ENCODE results near the gene SORCS1.

The SORCS1 gene

GRCh38 chr10:107118866-107119265, 45.6 kb downstream of the SORCS1 start:
- Histone ChIP-seq H3K4me3 (ENCODE audit: low read length) (no peak overlapping the region), H3K36me3 (ENCODE audit: control insufficient read depth, insufficient read depth, low read length) (no peaks in the 10 kb centered on the region), H3K9me3 (ENCODE audit: control insufficient read depth, insufficient read depth, low read length) (no peaks in the 10 kb centered on the region), H3K4me1 (ENCODE audit: control insufficient read depth, insufficient read depth, low read length) (no peaks in the 10 kb centered on the region), H3K27me3 (ENCODE audit: control insufficient read depth, insufficient read depth, low read length) (no peaks in the 10 kb centered on the region), H3K27ac (ENCODE audit: low read length) (no peak overlapping the region)
- no peak for DNase-seq (ENCODE audit: low read depth, low spot score)

GRCh38 chr10:107104026-107104652, 60.4 kb downstream of the SORCS1 start:
- H3K36me3 ChIP-seq (ENCODE audit: control insufficient read depth, insufficient read depth, low read length): no peaks in the 10 kb centered on the region
- no peaks in the 10 kb centered on the region for H3K27me3 ChIP-seq (ENCODE audit: control insufficient read depth, insufficient read depth, low read length)
- WGBS (ENCODE audit: insufficient coverage, insufficient read length): no CpG with 5 or more reads among the region's 4 CpGs
- no peak for DNase-seq (ENCODE audit: low read depth, low spot score)
- no peaks in the 10 kb centered on the region; the same call in 1 of the 2 replicates for H3K4me1 ChIP-seq (ENCODE audit: control insufficient read depth, insufficient read depth, low read length)
- no peak overlapping the region for H3K4me3 ChIP-seq (ENCODE audit: low read length)
- no peak overlapping the region for H3K27ac ChIP-seq (ENCODE audit: low read length)
- no peaks in the 10 kb centered on the region for H3K9me3 ChIP-seq (ENCODE audit: control insufficient read depth, insufficient read depth, low read length)

GRCh38 chr10:107103174-107104025, 61.1 kb downstream of the SORCS1 start:
- no CpG with 5 or more reads among the region's 8 CpGs for WGBS (ENCODE audit: insufficient coverage, insufficient read length)
- Histone ChIP-seq H3K9me3 (ENCODE audit: control insufficient read depth, insufficient read depth, low read length) (no peaks in the 10 kb centered on the region), H3K27ac (ENCODE audit: low read length) (no peak overlapping the region), H3K36me3 (ENCODE audit: control insufficient read depth, insufficient read depth, low read length) (no peaks in the 10 kb centered on the region), H3K4me1 (ENCODE audit: control insufficient read depth, insufficient read depth, low read length) (no peaks in the 10 kb centered on the region; the same call in 1 of the 2 replicates), H3K4me3 (ENCODE audit: low read length) (no peak overlapping the region), H3K27me3 (ENCODE audit: control insufficient read depth, insufficient read depth, low read length) (no peaks in the 10 kb centered on the region)
- DNase-seq (ENCODE audit: low read depth, low spot score): no peak

- no peak overlapping the region for H3K27ac ChIP-seq (ENCODE audit: low read length)
- H3K27me3 ChIP-seq (ENCODE audit: control insufficient read depth, insufficient read depth, low read length): no peaks in the 10 kb centered on the region
- H3K4me1 ChIP-seq (ENCODE audit: control insufficient read depth, insufficient read depth, low read length): no peaks in the 10 kb centered on the region
- no peak overlapping the region for H3K4me3 ChIP-seq (ENCODE audit: low read length)
- no peaks in the 10 kb centered on the region for H3K36me3 ChIP-seq (ENCODE audit: control insufficient read depth, insufficient read depth, low read length)
- no CpG with 5 or more reads among the region's 2 CpGs for WGBS (ENCODE audit: insufficient coverage, insufficient read length)
- DNase-seq (ENCODE audit: low read depth, low spot score): no peak
- no peaks in the 10 kb centered on the region for H3K9me3 ChIP-seq (ENCODE audit: control insufficient read depth, insufficient read depth, low read length)
Observed at GRCh38 chr10:107098326-107098725, 66.2 kb downstream of the SORCS1 start.

- no CpG with 5 or more reads among the region's 6 CpGs for WGBS (ENCODE audit: insufficient coverage, insufficient read length)
Observed at GRCh38 chr10:107094824-107095522, 69.5 kb downstream of the SORCS1 start.

GRCh38 chr10:107092321-107092720, 72.2 kb downstream of the SORCS1 start:
- no peaks in the 10 kb centered on the region for H3K9me3 ChIP-seq (ENCODE audit: control insufficient read depth, insufficient read depth, low read length)
- no peaks in the 10 kb centered on the region for H3K36me3 ChIP-seq (ENCODE audit: control insufficient read depth, insufficient read depth, low read length)
- DNase-seq (ENCODE audit: low read depth, low spot score): no peak
- WGBS (ENCODE audit: insufficient coverage, insufficient read length): no CpG with 5 or more reads among the region's 1 CpG
- no peak overlapping the region for H3K4me3 ChIP-seq (ENCODE audit: low read length)
- H3K27me3 ChIP-seq (ENCODE audit: control insufficient read depth, insufficient read depth, low read length): no peaks in the 10 kb centered on the region
- H3K27ac ChIP-seq (ENCODE audit: low read length): no peak overlapping the region
- H3K4me1 ChIP-seq (ENCODE audit: control insufficient read depth, insufficient read depth, low read length): no peaks in the 10 kb centered on the region

More at GRCh38 chr10:107094824-107095522, 69.5 kb downstream of the SORCS1 start:
- no peak overlapping the region for H3K27ac ChIP-seq (ENCODE audit: low read length)
- no peaks in the 10 kb centered on the region for H3K36me3 ChIP-seq (ENCODE audit: control insufficient read depth, insufficient read depth, low read length)
- H3K9me3 ChIP-seq (ENCODE audit: control insufficient read depth, insufficient read depth, low read length): no peaks in the 10 kb centered on the region
- DNase-seq (ENCODE audit: low read depth, low spot score): no peak
- H3K4me3 ChIP-seq (ENCODE audit: low read length): no peak overlapping the region
- H3K4me1 ChIP-seq (ENCODE audit: control insufficient read depth, insufficient read depth, low read length): no peaks in the 10 kb centered on the region
- H3K27me3 ChIP-seq (ENCODE audit: control insufficient read depth, insufficient read depth, low read length): no peaks in the 10 kb centered on the region

GRCh38 chr10:107091126-107091525, 73.4 kb downstream of the SORCS1 start:
- H3K27ac ChIP-seq (ENCODE audit: low read length): no peak overlapping the region
- H3K4me1 ChIP-seq (ENCODE audit: control insufficient read depth, insufficient read depth, low read length): no peaks in the 10 kb centered on the region
- WGBS (ENCODE audit: insufficient coverage, insufficient read length): no CpG with 5 or more reads among the region's 2 CpGs
- no peaks in the 10 kb centered on the region for H3K27me3 ChIP-seq (ENCODE audit: control insufficient read depth, insufficient read depth, low read length)
- no peaks in the 10 kb centered on the region for H3K9me3 ChIP-seq (ENCODE audit: control insufficient read depth, insufficient read depth, low read length)
- no peak for DNase-seq (ENCODE audit: low read depth, low spot score)
- no peak overlapping the region for H3K4me3 ChIP-seq (ENCODE audit: low read length)
- H3K36me3 ChIP-seq (ENCODE audit: control insufficient read depth, insufficient read depth, low read length): no peaks in the 10 kb centered on the region

- no peak for DNase-seq (ENCODE audit: low read depth, low spot score)
- Histone ChIP-seq H3K27me3 (ENCODE audit: control insufficient read depth, insufficient read depth, low read length) (no peaks in the 10 kb centered on the region), H3K4me1 (ENCODE audit: control insufficient read depth, insufficient read depth, low read length) (no peaks in the 10 kb centered on the region), H3K4me3 (ENCODE audit: low read length) (no peak overlapping the region), H3K9me3 (ENCODE audit: control insufficient read depth, insufficient read depth, low read length) (no peaks in the 10 kb centered on the region), H3K36me3 (ENCODE audit: control insufficient read depth, insufficient read depth, low read length) (no peaks in the 10 kb centered on the region), H3K27ac (ENCODE audit: low read length) (no peak overlapping the region)
- WGBS (ENCODE audit: insufficient coverage, insufficient read length): no CpG with 5 or more reads among the region's 6 CpGs
Observed at GRCh38 chr10:107085665-107086525, 78.6 kb downstream of the SORCS1 start.

- no CpG with 5 or more reads among the region's 3 CpGs for WGBS (ENCODE audit: insufficient coverage, insufficient read length)
- H3K36me3 ChIP-seq (ENCODE audit: control insufficient read depth, insufficient read depth, low read length): no peaks in the 10 kb centered on the region
- no peaks in the 10 kb centered on the region for H3K27me3 ChIP-seq (ENCODE audit: control insufficient read depth, insufficient read depth, low read length)
- no peak overlapping the region for H3K27ac ChIP-seq (ENCODE audit: low read length)
- H3K4me1 ChIP-seq (ENCODE audit: control insufficient read depth, insufficient read depth, low read length): no peaks in the 10 kb centered on the region
- H3K9me3 ChIP-seq (ENCODE audit: control insufficient read depth, insufficient read depth, low read length): no peaks in the 10 kb centered on the region
- DNase-seq (ENCODE audit: low read depth, low spot score): no peak
- H3K4me3 ChIP-seq (ENCODE audit: low read length): no peak overlapping the region
Observed at GRCh38 chr10:107083388-107084009, 81.0 kb downstream of the SORCS1 start.
